CD14-positive monocyte (primary cell): Measurements from ENCODE around the gene ANKRD9. TPM values are rescaled to one million over a fixed set of nuclear protein-coding genes. Genes with fewer than 3 reads are reported as not detected.

Source experiments
- DNase-seq, 3 donors: peaks; one replicate each; pipeline ENCODE4 v3.0.0-alpha.2; 2011 to 2022
- H2AFZ ChIP-seq: 2 replicates; pipeline ENCODE4 v1.6.0; 2012; ENCODE audit warnings: mild to moderate bottlenecking, low read depth, low read length, inconsistent platforms; ENCODE audit not compliant: insufficient read depth, poor library complexity, severe bottlenecking
- H3K27ac ChIP-seq, 2 donors: 1 replicate in 1 of 2; 2 replicates in 1 of 2; pipeline ENCODE4 v1.5.1; 2012 to 2013; ENCODE audit warnings: low read length in 2 of 2, control low read depth in 1 of 2, inconsistent platforms in 1 of 2, low read depth in 1 of 2, mild to moderate bottlenecking in 1 of 2
- H3K27me3 ChIP-seq, 2 donors: one replicate each; pipeline versions ENCODE4 v1.6.0 to v1.6.1; 2011 to 2013; ENCODE audit warnings: low read length in 2 of 2; ENCODE audit not compliant: control insufficient read depth in 2 of 2, insufficient read depth in 2 of 2
- H3K36me3 ChIP-seq, 2 donors: replicated peaks in 1 of 2; 1 replicate in 1 of 2; 2 replicates in 1 of 2; pipeline versions ENCODE4 v1.5.1 to v1.6.1; 2012 to 2013; ENCODE audit warnings: low read length in 2 of 2, control low read depth in 1 of 2, inconsistent platforms in 1 of 2, mild to moderate bottlenecking in 1 of 2; ENCODE audit not compliant: insufficient read depth in 2 of 2, control insufficient read depth in 1 of 2
- H3K4me1 ChIP-seq, 2 donors: 1 replicate in 1 of 2; 2 replicates in 1 of 2; pipeline versions ENCODE4 v1.5.1 to v1.6.1; 2012 to 2013; ENCODE audit warnings: low read length in 2 of 2, control low read depth in 1 of 2, inconsistent platforms in 1 of 2, mild to moderate bottlenecking in 1 of 2, moderate library complexity in 1 of 2; ENCODE audit not compliant: insufficient read depth in 2 of 2, control insufficient read depth in 1 of 2
- H3K4me2 ChIP-seq: replicated peaks from 2 replicates; pipeline ENCODE3; 2012; ENCODE audit warnings: low read length, moderate library complexity, mild to moderate bottlenecking; ENCODE audit not compliant: poor library complexity, severe bottlenecking; ENCODE audit errors: extremely low read depth
- H3K4me3 ChIP-seq, 3 experiments: fragments of 200-600 bp in 1 of 3; sonication (generic) in 1 of 3; replicated peaks in 1 of 3; 1 replicate in 2 of 3; 2 replicates in 1 of 3; pipeline ENCODE4 v1.5.1; 2011 to 2013; ENCODE audit warnings: low read length in 3 of 3, mild to moderate bottlenecking in 3 of 3, control low read depth in 2 of 3, low read depth in 2 of 3, inconsistent platforms in 1 of 3, moderate library complexity in 1 of 3
- H3K79me2 ChIP-seq: 2 replicates; pipeline ENCODE4 v1.6.0; 2012; ENCODE audit warnings: mild to moderate bottlenecking, control low read depth, inconsistent platforms, low read length, moderate library complexity; ENCODE audit not compliant: insufficient read depth
- H3K9ac ChIP-seq: 2 replicates; pipeline ENCODE4 v1.6.0; 2017; ENCODE audit warnings: low read length, mild to moderate bottlenecking; ENCODE audit not compliant: insufficient read depth, poor library complexity, severe bottlenecking
- H3K9me3 ChIP-seq, 2 donors: replicated peaks in 1 of 2; 1 replicate in 1 of 2; 2 replicates in 1 of 2; pipeline versions ENCODE4 v1.5.1 to v1.6.1; 2012 to 2013; ENCODE audit warnings: low read length in 2 of 2, control low read depth in 1 of 2; ENCODE audit not compliant: control insufficient read depth in 1 of 2, insufficient read depth in 1 of 2
- H4K20me1 ChIP-seq: 2 replicates; pipeline ENCODE4 v1.6.0; 2012; ENCODE audit warnings: mild to moderate bottlenecking, low read length, control low read depth, moderate library complexity; ENCODE audit not compliant: insufficient read depth
- H3K27ac Mint-ChIP-seq, 7 donors: one replicate each; pipeline ENCODE4 v1.8.0; 2020; ENCODE audit warnings: mild to moderate bottlenecking in 7 of 7, mixed read lengths in 7 of 7, moderate library complexity in 6 of 7, inconsistent platforms in 2 of 7
- H3K27me3 Mint-ChIP-seq, 3 donors: one replicate each; pipeline ENCODE4 v1.8.0; 2021 to 2022; ENCODE audit warnings: low read depth in 3 of 3, mild to moderate bottlenecking in 3 of 3, mixed read lengths in 3 of 3, moderate library complexity in 3 of 3, inconsistent platforms in 1 of 3
- H3K36me3 Mint-ChIP-seq, 2 donors: one replicate each; pipeline ENCODE4 v1.8.0; 2020; ENCODE audit warnings: mixed read lengths in 2 of 2, inconsistent platforms in 1 of 2, mild to moderate bottlenecking in 1 of 2
- H3K4me1 Mint-ChIP-seq: one replicate; pipeline ENCODE4 v1.8.0; 2020; ENCODE audit warnings: mild to moderate bottlenecking, mixed read lengths
- H3K4me3 Mint-ChIP-seq, 2 donors: one replicate each; pipeline ENCODE4 v1.8.0; 2020; ENCODE audit warnings: mild to moderate bottlenecking in 2 of 2, mixed read lengths in 2 of 2, moderate library complexity in 1 of 2
- H3K9me3 Mint-ChIP-seq, 7 donors: one replicate each; pipeline ENCODE4 v1.8.0; 2020 to 2022; ENCODE audit warnings: mixed read lengths in 7 of 7, mild to moderate bottlenecking in 6 of 7, moderate library complexity in 6 of 7, inconsistent platforms in 2 of 7
- WGBS: methylation state at CpG from one replicate; pipeline ENCODE4 v1.1.5; 2013; ENCODE audit warnings: missing lambda C conversion rate; ENCODE audit not compliant: insufficient coverage; 5-methylcytosine and 5-hydroxymethylcytosine counted together
- intact Hi-C, 2 donors: fragments of 100-400 bp; cut with micrococcal nuclease; formaldehyde crosslinking; loops; one replicate each; pipeline versions ENCODE4 v1.15.0 to v1.15.1; 2023
- polyA plus RNA-seq, 3 donors: library from polyadenylated mRNA; depleted of rRNA in 1 of 3; unstranded in 2 of 3; stranded (reverse) in 1 of 3; fragments of 300-500 nt in 2 of 3; fragments of >200 nt in 1 of 3; fragmentation: Illumina TruSeq in 2 of 3; gene quantifications; 1 replicate in 2 of 3; 2 replicates in 1 of 3; pipeline ENCODE4 v1.2.3, GENCODE V29; 2012 to 2021
- TF ChIP-seq, protein P1 (sequence below): fragments of 200-600 bp; IDR thresholded peaks from one replicate; pipeline ENCODE4 v1.8.0; 2022; ENCODE audit warnings: antibody characterized with exemption, mild to moderate bottlenecking

Gene ANKRD9
- polyA plus RNA-seq, 3 donors: 0.43 to 10.8 (median 0.83) TPM

- H4K20me1 ChIP-seq: no peaks in the 10 kb centered on the region
- H3K4me3 ChIP-seq: no peak overlapping the region
- no peaks in the 10 kb centered on the region for H3K27me3 ChIP-seq
- no peaks in the 10 kb centered on the region for H3K36me3 ChIP-seq
- no peak overlapping the region for H3K27ac ChIP-seq
- H3K4me1 ChIP-seq: peaks cover 19 to 32% of the 10 kb centered on the region in 2 donors
- H3K9me3 Mint-ChIP-seq: peaks cover 0 to 4% (median 0%) of the 10 kb centered on the region in 7 donors
- no peak for DNase-seq
- no peak overlapping the region for H3K4me2 ChIP-seq
- H3K27ac Mint-ChIP-seq: peak overlapping the region in 1 of 7 donors; percentile 28
- TF ChIP-seq, protein P1, sequence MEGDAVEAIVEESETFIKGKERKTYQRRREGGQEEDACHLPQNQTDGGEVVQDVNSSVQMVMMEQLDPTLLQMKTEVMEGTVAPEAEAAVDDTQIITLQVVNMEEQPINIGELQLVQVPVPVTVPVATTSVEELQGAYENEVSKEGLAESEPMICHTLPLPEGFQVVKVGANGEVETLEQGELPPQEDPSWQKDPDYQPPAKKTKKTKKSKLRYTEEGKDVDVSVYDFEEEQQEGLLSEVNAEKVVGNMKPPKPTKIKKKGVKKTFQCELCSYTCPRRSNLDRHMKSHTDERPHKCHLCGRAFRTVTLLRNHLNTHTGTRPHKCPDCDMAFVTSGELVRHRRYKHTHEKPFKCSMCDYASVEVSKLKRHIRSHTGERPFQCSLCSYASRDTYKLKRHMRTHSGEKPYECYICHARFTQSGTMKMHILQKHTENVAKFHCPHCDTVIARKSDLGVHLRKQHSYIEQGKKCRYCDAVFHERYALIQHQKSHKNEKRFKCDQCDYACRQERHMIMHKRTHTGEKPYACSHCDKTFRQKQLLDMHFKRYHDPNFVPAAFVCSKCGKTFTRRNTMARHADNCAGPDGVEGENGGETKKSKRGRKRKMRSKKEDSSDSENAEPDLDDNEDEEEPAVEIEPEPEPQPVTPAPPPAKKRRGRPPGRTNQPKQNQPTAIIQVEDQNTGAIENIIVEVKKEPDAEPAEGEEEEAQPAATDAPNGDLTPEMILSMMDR: no peak
- H3K9me3 ChIP-seq: no peaks in the 10 kb centered on the region
- H3K9ac ChIP-seq: no peak overlapping the region
- H3K4me3 Mint-ChIP-seq: no peak overlapping the region
- H3K79me2 ChIP-seq: no peaks in the 10 kb centered on the region
- H3K36me3 Mint-ChIP-seq: no peaks in the 10 kb centered on the region
- peaks cover 2 to 3% (median 2%) of the 10 kb centered on the region in 3 donors for H3K27me3 Mint-ChIP-seq
- no peak overlapping the region for H2AFZ ChIP-seq
- 90% methylated on average over 6 of the region's 12 CpGs for WGBS
- intact Hi-C loops: loop anchor here (5.0 kb wide), 1 partner anchor 35 kb away; the partner anchor contains the start of gene RCOR1 (in 2 of the 2)
- peaks cover 13% of the 10 kb centered on the region for H3K4me1 Mint-ChIP-seq
Observed at GRCh38 chr14:102557434-102558226, 48.1 kb upstream of the ANKRD9 start.

DNA sequence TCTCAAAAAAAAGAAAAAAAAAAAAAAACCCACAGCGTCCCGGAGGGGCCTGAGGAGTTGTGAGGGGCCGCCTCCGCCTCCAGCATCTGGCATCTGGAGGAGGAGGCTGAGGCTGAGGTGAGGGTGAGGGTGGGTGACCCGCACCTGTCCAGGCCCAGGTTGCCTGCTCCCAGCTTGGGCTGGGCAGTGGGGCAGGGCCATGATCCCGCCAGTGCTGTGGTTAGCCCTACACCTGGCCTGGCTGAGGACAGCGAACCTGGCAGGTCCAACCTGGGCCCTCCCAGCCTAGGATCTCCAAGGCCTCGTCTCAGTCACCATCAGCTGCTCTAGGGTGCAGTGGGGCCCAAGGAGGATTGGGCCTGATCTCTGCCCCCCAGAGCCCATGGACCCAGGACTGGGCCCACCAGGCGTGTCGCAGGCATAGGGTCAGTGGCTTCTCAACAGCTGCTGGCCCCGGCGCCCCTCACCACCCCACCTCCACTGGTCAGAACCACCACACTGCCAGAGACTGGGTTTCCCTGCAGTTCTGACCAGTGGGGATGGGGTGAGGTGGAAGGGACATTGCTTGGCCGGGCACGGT is 46.6 kb upstream of the ANKRD9 start:
- Mint-ChIP-seq H3K4me1 (peaks cover 13% of the 10 kb centered on the region), H3K36me3 (no peaks in the 10 kb centered on the region), H3K9me3 (peaks cover 0 to 4% (median 0%) of the 10 kb centered on the region in 7 donors), H3K27ac (no peak overlapping the region), H3K4me3 (no peak overlapping the region), H3K27me3 (peaks cover 2 to 6% (median 3%) of the 10 kb centered on the region in 3 donors)
- no peaks in the 10 kb centered on the region for H3K27me3 ChIP-seq
- no peak overlapping the region for H2AFZ ChIP-seq
- WGBS: 98% methylated on average over 8 of the region's 14 CpGs
- TF ChIP-seq, protein P1: no peak
- H3K9me3 ChIP-seq: no peaks in the 10 kb centered on the region
- DNase-seq: no peak
- H3K36me3 ChIP-seq: no peaks in the 10 kb centered on the region
- no peak overlapping the region for H3K9ac ChIP-seq
- H3K79me2 ChIP-seq: no peaks in the 10 kb centered on the region
- H4K20me1 ChIP-seq: no peaks in the 10 kb centered on the region
- H3K4me1 ChIP-seq: peaks cover 18 to 40% of the 10 kb centered on the region in 2 donors
- H3K4me3 ChIP-seq: no peak overlapping the region
- H3K4me2 ChIP-seq: peak overlapping the region; percentile 86
- no peak overlapping the region for H3K27ac ChIP-seq
- intact Hi-C loops: loop anchor here (5.0 kb wide), 1 partner anchor 36 kb away; the partner anchor contains the start of gene RCOR1 (in 2 of the 2)
